ENCODE data around the gene AFF3. TPM values are rescaled to one million over a fixed set of nuclear protein-coding genes. Genes with fewer than 3 reads are reported as not detected.

AFF3 gene
- total RNA-seq, 1 experiment from 2014 or later: 3.0 TPM

DNA sequence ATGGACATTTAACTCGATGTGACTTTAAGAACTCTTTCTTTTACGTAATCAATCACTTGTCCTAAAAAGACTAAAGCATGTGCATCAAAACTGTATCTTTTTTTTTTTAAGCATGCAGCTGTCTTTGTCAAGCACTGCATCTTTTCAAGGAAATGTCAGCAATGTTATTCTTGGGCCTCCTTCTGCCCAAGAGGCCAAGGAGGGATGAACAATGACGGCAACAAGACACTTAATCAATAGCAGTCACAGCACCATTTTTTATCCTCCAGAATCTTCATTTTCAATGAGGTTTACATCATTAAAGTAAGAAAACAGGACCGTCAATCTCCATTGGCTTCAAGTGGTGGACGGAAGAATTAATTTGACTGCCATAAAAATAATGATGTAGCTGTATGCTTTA lies 253.8 kb downstream of the AFF3 start:
- DNase-seq (ENCODE audit: low read depth): no peak

DNA sequence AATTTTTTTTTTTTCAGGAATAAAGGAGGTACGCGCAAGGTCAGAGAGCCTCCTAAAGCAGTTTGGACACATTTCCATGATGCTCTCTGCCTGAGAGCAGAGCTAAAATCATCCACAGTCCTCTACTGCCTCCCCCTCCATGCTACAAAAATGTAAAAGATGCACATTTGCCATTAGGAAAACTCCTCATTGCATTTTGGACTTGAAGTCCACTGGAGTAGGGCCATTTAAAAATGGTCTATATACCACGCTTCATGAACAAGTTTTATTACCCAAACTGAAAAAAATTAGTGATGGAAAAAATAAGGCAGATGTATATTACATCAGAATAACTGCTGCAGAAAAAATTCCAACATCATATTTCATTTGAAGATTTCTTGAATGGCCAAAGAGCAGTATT lies 256.0 kb downstream of the AFF3 start:
- DNase-seq (ENCODE audit: low read depth): no peak

DNA sequence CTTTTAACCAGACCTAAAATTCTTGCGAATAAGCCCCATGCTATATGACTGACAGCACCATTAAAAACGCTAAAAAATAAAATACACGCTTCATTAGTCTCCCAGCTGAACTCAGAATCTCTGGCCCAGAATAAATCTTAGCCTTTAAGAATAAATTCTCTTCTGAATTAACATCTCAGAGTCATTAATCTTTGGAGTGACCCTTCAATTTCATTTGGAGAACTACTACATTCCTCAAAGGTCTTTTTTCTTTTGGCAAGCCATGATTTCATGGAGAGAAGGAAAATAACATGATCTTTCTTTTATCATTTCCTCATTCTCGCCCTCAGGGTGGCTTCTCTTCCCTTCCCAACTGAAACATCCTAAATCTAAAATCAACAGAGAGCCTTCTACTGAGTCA lies 259.0 kb downstream of the AFF3 start:
- peak; percentile 35 for DNase-seq (ENCODE audit: low read depth)

DNA sequence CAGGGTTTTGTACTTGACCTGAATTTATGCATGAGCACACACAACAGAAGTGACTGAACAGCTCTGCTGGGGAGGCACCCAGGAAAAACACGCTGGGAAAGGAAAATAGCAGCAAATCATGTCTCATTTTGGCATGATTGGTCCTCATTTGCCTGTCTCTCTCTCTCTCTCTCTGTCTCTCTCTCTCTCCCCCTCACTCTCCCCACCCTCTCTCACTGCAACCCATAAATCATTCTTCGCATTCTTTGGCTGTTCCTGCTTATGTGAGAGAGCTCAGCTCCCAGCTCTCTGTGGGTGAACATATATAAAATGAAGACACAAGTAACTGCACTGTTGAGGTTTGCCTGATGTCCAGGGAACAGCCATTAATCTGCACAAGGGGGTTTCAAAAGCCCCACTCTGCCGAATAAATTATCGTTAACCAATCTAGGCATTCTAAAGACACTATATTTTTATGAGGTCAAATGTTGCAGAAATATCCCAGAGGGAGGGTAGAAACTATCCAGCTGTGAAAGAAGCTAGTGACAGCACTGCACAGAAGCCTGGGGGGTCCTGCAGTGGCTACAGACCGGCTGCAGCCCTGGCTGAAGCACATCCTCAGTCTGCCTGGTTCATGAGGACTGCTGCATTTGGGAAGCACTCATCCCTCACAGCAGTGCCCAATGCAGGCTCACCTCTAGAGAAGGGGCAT lies 260.3 kb downstream of the AFF3 start:
- DNase-seq (ENCODE audit: low read depth): peak; percentile 87

DNA sequence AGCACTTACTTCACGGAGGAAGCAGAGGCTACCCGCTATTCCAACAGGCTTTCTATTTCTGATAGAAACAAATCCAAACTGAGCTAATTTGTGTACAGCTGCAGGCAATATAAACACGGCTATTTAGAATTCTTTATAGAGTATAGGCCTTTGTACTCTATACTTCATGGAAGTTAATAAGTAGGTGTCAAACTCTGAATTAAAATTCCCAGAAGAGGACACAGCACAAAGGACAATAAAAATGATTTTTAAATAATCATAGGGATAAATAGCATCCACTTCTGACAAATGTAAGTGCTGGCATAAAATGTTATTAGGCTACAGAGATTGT lies 261.5 kb downstream of the AFF3 start:
- no peak for DNase-seq (ENCODE audit: low read depth)

DNA sequence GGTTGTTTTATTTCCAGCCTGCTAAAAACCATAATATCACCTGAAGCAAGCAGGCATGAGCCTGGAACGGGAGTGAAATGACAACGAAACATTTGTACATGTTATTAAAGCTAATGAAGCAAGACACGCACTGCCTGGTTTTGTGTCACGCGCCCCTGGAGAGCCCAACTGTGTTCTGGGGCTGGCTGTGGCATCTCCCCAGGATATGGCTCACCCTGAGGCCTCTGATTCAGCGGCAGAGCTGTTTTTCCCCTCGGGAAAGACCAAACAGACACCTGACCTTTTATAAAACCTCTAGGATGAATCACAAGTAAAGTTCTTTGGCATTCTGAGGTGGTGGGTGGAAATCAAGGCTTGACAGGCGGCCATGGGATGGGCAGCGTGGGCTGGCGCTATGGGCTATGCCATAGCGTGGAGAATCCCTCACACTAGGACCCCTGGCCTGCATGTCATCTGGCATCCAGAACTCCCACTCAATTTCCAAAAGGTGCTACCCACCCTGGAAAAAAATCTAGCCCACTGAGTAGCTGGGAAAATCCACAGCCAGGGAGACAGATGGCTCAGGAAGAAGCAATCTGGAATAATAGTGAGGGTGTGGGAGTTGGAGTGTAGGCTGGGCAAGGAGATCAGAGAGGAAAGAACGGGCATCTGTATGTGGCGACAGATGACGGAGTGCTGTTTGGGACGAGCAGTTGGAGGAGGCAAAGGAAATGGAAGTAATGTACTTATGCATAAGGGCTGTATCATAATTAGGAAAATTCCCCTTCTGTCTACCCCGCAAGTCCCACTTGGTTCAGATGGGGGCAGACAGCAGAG lies 262.0 kb downstream of the AFF3 start:
- DNase-seq (ENCODE audit: low read depth): peak; percentile 95

DNA sequence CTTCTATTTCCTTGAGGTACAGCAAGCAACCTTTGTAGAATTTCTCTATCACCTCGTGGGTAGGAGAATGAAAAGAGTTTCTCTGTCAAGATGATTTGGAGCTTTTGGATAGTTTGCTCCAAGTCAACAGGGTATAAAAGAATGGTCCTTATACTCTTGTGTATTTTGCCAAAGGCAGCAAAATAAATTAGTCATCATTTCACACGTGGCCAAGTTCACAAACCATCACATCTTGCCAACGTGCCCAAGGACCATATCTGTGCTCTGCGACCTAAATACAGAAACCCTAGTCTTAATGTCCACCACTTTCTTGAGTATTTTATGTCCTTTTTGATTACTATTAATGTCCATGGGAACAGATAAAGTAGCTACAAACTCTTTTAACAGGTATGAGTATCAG lies 262.9 kb downstream of the AFF3 start:
- peak; percentile 76 for DNase-seq (ENCODE audit: low read depth)

DNA sequence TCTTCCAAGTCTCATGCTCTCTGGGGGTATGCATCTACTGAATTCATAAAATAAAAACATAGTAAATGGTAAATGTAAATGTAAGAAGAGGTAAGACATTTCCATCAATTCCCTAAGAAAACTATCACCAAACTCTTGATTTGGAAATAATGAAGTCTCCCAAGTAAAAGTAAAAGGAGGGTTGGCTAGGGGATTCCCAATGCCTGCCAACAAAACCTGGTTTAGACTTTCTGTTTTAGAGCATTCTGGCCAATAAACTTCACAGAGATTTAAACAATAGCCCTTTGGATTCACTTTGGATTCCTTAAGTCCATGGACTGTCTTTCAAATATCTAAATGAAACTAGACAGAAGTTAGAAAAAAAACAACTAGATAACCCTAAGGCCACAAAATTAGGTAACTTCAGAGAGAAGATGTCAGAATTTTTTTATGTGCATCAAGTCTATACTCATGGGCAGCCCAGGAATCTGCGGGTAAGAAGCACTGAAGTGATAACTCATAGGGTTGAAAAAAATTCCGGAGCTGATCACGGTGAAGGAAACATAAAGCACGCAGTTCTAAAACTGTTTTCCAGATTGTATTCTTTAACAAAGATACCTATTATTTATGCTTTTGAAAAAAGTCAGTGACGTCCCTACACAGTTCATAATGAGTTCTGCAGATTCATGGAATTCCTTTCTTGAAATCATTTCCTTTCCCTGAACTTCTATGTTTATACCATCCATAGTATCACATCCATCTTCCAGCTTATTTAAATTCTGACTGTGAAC lies 263.6 kb downstream of the AFF3 start:
- peak; percentile 78 for DNase-seq (ENCODE audit: low read depth)

DNA sequence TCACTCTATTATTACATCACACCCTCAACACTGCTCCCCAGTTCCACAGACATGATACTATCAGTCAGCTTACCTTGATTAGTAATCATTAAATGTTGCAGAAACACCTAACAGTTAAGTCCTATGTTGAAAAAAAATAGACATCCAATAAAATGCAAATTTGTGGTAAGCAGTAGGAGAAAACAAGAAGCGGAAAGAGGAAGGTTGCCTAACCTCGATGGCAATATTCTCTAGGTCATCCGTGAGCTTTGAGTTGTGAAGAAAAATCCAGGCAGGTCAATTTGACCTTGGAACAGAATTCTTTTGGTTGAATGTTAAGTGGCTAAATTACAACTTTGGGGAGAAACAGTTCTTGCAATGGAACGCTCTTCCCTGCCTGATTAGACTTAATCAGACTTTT lies 264.4 kb downstream of the AFF3 start:
- no peak for DNase-seq (ENCODE audit: low read depth)

DNA sequence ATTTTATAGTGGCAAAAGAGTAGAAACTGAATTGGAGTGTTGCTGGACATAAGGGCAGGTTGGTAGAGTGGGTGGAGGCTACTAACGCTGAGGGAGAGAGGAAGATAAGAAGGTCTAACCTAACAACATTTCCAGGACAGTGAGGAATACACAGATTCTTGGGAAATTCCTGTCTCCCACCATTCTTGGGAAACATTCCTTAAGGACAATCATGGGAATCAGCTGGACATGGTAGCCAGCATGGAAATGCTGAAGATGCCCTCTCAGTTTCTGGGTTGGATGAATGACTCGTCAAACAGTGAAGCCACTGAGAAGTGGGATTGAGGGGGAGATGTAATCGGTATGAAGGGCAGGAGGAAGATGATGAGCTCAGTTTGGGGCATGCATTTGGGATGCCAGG lies 265.4 kb downstream of the AFF3 start:
- no peak for DNase-seq (ENCODE audit: low read depth)

DNA sequence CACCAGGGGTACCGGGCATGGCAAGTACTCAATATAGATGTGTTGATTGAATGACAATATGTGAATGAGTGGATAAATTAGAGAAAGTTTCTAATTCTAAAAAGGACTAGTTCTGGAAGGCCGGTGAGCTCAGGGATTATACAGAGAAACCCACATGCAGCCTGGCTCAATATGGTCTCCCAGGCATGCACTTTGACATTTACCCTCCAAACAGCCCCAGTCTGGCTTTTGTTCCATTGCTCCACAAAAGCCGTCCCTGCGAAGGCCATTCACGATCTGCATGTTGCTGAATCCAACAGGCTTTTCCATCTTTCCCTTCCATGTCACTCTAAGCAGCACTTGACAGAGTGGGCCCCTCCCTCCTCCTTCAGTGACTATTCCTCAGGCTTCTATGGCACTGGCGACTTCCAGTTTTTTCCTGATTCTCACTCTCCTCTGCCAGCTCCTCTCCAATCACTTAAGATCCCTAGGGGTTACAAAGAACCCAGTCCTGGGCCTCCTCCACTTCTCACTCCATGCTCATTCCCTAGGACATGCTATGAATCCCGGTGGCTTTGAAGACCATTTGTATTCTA lies 266.7 kb downstream of the AFF3 start:
- no peak for DNase-seq (ENCODE audit: low read depth)

DNA sequence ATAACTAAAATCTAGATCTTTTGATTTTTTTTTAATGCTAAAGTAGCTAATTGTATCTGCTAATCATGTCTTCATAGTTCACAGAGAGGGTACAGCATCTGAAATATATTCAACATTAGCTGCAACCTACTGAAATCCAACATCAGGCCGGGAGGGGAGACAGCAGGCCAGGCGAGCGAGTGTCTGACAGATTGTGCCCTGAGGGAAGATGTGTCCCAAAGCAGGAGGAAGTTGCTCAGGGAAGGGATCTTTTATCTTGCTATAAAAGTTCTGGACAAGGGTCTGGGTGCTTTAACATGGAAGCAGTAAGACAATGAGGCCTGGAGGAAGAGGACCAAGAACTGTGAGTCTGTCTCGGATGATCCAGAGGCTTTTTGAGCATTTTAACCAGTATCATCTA lies 274.1 kb downstream of the AFF3 start:
- DNase-seq (ENCODE audit: low read depth): peak; percentile 40

DNA sequence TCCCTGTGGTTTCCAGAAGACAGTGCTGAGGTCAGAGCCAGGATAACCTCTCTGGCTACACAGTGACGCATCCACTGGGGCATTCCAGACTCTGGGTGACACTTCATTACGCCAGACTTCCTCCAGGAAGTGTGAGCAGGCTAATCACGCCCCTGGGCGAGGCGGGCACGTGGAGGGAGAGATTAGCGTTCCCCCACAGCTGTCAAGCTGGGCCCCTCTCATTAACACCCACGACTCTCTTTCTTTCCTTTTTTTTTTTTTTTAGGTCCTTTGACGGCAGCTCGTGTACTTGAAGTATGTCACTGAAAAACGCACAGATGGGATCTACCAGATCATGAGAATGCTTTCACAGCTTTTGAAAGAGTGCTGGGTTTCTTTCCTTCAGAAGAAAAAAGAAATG lies 274.6 kb downstream of the AFF3 start:
- peak; percentile 80 for DNase-seq (ENCODE audit: low read depth)

DNA sequence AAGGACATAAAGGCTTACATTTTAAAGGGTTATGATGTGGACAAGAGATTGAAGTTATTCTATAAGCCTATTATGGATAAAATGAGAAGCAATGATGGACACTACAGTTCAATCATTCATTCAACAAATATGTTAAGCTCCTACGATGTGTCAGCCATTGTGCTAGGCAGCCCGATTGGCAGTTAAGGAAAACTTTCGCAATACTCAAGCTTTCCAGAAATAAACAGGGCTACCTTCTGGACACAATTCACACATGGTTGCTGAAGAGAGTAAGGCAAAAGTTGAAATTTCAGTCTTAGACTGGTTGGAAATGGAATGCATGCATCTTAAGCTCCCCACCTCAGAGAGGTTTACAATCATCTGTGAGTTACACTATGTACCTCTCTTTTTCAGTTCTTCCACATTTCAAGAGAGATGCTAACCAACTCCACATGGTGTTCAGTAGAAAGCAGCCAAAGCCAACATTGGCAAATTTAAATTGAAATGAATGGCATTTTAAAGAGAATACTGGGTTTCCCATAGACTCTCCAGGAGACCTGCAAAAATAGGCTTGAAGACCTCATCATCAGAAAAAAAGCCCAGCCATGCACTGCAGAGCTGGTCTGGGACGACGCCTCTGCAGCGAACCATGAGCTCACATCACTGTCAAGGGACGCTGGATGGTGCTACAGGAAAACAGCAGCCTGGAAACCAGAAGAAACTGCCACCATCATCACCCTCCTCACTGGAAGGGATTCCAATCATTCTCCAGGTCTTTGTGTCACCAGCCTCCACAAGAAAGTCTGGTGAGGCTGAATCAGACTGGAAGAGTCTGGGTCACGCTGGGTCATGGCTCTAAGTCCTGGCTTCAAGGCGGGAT lies 276.3 kb downstream of the AFF3 start:
- DNase-seq (ENCODE audit: low read depth): peak; percentile 70

DNA sequence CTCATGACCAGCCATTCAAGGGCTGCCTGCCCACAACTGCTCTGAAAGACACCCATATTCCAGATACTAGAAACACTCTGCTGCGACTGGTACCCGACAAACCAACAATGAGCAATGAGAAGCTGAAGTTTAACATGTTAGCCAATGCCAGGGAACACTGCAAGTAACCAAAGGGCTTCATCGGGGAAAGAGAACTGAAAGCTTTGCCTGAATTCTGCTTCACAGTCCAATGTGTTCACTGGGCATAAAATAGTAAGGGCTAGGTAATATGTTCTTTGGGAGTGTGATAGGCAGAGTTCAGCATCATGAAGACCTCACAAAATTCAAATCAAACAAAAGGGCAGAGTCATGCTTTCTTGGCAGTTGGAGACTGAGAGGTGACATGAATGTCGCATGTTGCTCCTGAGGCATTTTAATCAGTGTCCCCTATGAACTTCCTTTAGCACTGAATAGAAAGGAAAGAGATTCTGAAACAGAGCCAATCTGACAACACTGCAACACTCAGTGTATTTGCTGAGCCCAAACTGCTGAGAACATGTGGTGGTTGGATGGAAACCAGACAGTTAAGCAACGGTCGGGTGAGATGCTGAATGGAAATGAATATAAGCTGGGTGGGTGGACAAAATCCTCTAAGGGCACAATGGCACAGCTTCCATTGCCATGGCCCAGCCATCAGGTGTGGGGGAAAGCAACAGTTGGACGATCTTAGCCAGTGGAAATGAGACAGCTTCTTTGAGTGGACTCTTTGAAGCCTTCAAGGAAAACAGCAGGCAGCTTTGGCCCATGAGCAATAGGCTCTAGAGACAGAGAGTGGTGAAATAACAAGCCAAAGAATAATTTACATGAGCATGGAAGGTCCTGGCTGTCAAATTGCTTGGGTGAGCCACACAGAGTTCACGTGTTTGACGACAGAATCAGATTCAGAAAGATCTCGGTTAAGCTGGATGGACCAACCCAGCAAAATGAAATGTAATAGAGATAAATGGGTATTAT lies 277.5 kb downstream of the AFF3 start:
- no peak for DNase-seq (ENCODE audit: low read depth)

DNA sequence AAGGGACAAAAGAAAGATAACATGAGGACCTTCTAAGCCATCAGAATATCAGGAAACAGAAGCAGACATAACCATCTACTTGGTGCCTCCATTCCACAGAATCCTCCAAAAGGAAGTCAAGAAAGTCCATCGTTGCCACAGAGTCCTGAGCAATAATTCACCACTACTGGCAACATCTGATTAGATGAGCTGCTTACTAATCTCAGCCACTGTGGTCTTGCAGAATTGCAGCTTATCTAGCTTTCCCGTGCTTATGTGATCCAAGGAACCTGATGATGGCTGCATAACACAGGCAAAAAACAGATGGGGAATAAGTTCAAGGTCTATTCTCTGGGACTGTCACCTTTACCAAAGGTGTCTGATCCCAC lies 278.5 kb downstream of the AFF3 start:
- DNase-seq (ENCODE audit: low read depth): peak; percentile 59

DNA sequence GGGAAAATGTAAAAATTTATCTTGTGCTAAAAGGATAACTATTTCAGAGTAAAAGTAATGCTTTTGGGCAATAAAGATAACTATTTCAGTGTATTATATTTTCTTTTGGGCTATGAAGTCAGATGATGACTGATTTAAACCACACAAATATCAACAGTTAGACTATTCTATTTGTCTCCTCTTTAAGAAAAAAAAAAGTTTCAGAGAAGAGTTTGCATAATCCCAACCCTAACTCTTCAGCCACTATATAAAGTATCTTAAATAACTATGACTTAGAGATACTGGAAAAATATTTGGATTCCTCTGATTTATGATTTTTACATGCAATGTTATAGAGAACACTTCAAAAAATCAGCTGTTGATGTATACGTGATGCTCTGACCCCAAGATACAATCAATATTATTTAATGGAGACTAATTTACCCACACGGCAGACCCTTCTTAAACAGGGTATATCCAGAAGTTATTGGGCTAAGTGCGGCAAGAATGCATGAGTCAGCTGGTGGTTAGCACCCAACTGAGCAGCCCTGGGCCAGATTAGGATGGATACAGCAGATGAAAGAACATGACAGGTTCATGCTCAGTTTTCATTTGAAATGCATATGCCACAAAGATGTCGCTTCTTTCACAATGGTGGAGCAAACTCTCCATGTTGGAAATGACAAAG lies 279.0 kb downstream of the AFF3 start:
- DNase-seq (ENCODE audit: low read depth): peak; percentile 72

DNA sequence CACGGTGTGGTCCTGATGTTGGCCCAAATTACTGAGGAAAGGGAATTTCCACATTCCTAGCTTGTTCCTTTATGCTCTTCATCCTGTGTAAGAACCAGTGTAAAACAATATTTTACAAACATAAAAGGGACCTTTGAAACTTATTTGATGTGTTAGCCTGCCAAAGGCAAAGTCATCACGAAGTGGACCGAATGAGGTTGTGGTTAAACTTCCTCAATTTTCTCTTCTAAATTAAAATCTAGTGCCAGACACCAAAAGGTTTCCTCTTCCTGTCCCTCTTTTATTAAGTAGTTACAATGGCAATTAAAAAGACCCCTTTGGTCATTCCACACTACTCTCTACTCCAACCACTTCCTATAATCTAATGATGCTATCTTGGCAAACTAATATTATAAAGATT lies 279.8 kb downstream of the AFF3 start:
- no peak for DNase-seq (ENCODE audit: low read depth)

DNA sequence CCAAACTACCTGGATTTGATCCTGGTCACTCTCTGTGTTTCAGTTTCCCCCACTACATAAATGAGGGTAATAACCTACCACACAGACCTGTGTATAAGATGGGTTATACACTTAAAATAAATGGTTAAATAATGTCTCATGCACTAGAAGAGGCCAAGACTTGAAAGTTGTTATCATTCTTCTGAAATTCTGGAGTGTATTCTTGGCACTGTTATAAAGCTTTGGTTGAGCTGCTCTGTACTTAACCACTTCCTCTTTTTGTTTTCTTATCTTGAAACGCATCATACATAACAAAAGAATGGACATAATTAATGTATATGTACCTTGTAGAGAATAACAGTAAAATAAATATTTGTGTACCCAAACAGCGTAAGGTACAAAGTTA lies 281.0 kb downstream of the AFF3 start:
- no peak for DNase-seq (ENCODE audit: low read depth)
